Right atrium auricular region (tissue), 2 donors: ENCODE data around the gene HAGHL. TPM values are rescaled to one million over a fixed set of nuclear protein-coding genes. Genes with fewer than 3 reads are reported as not detected.

Source experiments
- DNase-seq: peaks from one replicate; pipeline ENCODE4 v3.0.0-alpha.2; 2019; ENCODE audit warnings: low spot score
- H3K27ac ChIP-seq, 2 donors: fragments of 200-600 bp; sonication (generic); 1 replicate in 1 of 2; 2 replicates in 1 of 2; pipeline ENCODE4 v1.5.1; 2016 to 2019
- H3K27me3 ChIP-seq, 2 donors: fragments of 200-600 bp; sonication (generic); one replicate each; pipeline versions ENCODE4 v1.5.1 to v1.6.0; 2017 to 2019
- H3K36me3 ChIP-seq: fragments of 200-600 bp; sonication (generic); one replicate; pipeline ENCODE4 v1.5.1; 2016
- H3K4me1 ChIP-seq, 2 donors: fragments of 200-600 bp; sonication (generic); one replicate each; pipeline versions ENCODE4 v1.5.1 to v1.6.0; 2017 to 2019
- H3K4me3 ChIP-seq, 2 donors: fragments of 200-600 bp; sonication (generic); 1 replicate in 1 of 2; 2 replicates in 1 of 2; pipeline ENCODE4 v1.5.1; 2017 to 2019; ENCODE audit warnings: mild to moderate bottlenecking in 1 of 2, moderate library complexity in 1 of 2
- H3K9me3 ChIP-seq, 2 donors: fragments of 200-600 bp; sonication (generic); one replicate each; pipeline ENCODE4 v1.5.1; 2019
- CTCF ChIP-seq, 2 donors: fragments of 200-600 bp; sonication (generic); IDR thresholded peaks; one replicate each; pipeline ENCODE4 v1.5.1; 2019; ENCODE audit warnings: antibody characterized with exemption in 2 of 2
- total RNA-seq, 2 donors: library from RNA; depleted of rRNA; stranded (reverse); fragments of >200 nt; gene quantifications; one replicate each; pipeline ENCODE4 v1.1.0, GENCODE V29; 2016

The HAGHL gene
- total RNA-seq, 2 donors from 2014 or later, result 9.6 to 9.7 TPM

GRCh38 chr16:725463-726187 is 1.3 kb upstream of the HAGHL start:
- Histone ChIP-seq H3K4me3 (no peak overlapping the region), H3K27me3 (no peaks in the 10 kb centered on the region), H3K4me1 (peaks cover 0 to 41% of the 10 kb centered on the region in 2 donors), H3K9me3 (no peaks in the 10 kb centered on the region), H3K36me3 (no peaks in the 10 kb centered on the region), H3K27ac (no peak overlapping the region)
- TF ChIP-seq CTCF (IDR thresholded peaks at IDR 0.05), result no peak
- DNase-seq, result no peak

- H3K27me3 ChIP-seq, result no peaks in the 10 kb centered on the region
- TF ChIP-seq CTCF (IDR thresholded peaks at IDR 0.05), result no peak
- DNase-seq, result no peak
- no peak overlapping the region for H3K4me3 ChIP-seq
- no peaks in the 10 kb centered on the region for H3K9me3 ChIP-seq
- peaks cover 0 to 39% of the 10 kb centered on the region in 2 donors for H3K4me1 ChIP-seq
- H3K36me3 ChIP-seq, result no peaks in the 10 kb centered on the region
- H3K27ac ChIP-seq, result no peak overlapping the region
Observed at GRCh38 chr16:726188-726437, 793 bp upstream of the HAGHL start.

- no peak for TF ChIP-seq CTCF (IDR thresholded peaks at IDR 0.05)
- DNase-seq, result no peak
- H3K4me3 ChIP-seq, result peak overlapping the region; percentile 54 to 61
- H3K4me1 ChIP-seq, result peaks cover 0 to 29% of the 10 kb centered on the region in 2 donors
- H3K27me3 ChIP-seq, result no peaks in the 10 kb centered on the region
- H3K36me3 ChIP-seq, result peaks cover 12% of the 10 kb centered on the region
- no peaks in the 10 kb centered on the region for H3K9me3 ChIP-seq
- peak overlapping the region in 1 of 2 donors; percentile 44 for H3K27ac ChIP-seq
Observed at GRCh38 chr16:727291-727977, 528 bp downstream of the HAGHL start.

- no peak for TF ChIP-seq CTCF (IDR thresholded peaks at IDR 0.05)
- H3K4me3 ChIP-seq, result peak overlapping the region; percentile 54 to 61
- no peak for DNase-seq
- peaks cover 18% of the 10 kb centered on the region for H3K36me3 ChIP-seq
- no peaks in the 10 kb centered on the region for H3K9me3 ChIP-seq
- H3K27me3 ChIP-seq, result no peaks in the 10 kb centered on the region
- H3K4me1 ChIP-seq, result peaks cover 0 to 29% of the 10 kb centered on the region in 2 donors
- peak overlapping the region in 1 of 2 donors; percentile 44 for H3K27ac ChIP-seq
Observed at GRCh38 chr16:728131-728889, 1.4 kb downstream of the HAGHL start.

GRCh38 chr16:728890-729744 is 2.2 kb downstream of the HAGHL start:
- H3K4me1 ChIP-seq, result peaks cover 0 to 29% of the 10 kb centered on the region in 2 donors
- TF ChIP-seq CTCF (IDR thresholded peaks at IDR 0.05), result no peak
- peak overlapping the region in 1 of 2 donors; percentile 61 for H3K4me3 ChIP-seq
- no peaks in the 10 kb centered on the region for H3K27me3 ChIP-seq
- H3K36me3 ChIP-seq, result peaks cover 26% of the 10 kb centered on the region
- DNase-seq, result no peak
- H3K27ac ChIP-seq, result peak overlapping the region in 1 of 2 donors; percentile 44
- no peaks in the 10 kb centered on the region for H3K9me3 ChIP-seq
